ENCODE data around the gene ST3GAL2. TPM values are rescaled to one million over a fixed set of nuclear protein-coding genes. Genes with fewer than 3 reads are reported as not detected.

The ST3GAL2 gene
- total RNA-seq, 1 donor from 2014 or later: 3.2 TPM

GRCh38 chr16:70395345-70395901 is 43.5 kb downstream of the ST3GAL2 start:
- H3K4me3 ChIP-seq (ENCODE audit: low read depth, low read length): no peak overlapping the region
- no peaks in the 10 kb centered on the region for H3K36me3 ChIP-seq (ENCODE audit: control insufficient read depth, insufficient read depth, low read length)
- no peaks in the 10 kb centered on the region for H3K27me3 ChIP-seq (ENCODE audit: control insufficient read depth, insufficient read depth, low read length)
- DNase-seq (ENCODE audit: low read depth) (no peak), FAIRE-seq (no peak)
- TF ChIP-seq CTCF (IDR thresholded peaks at IDR 0.05; ENCODE audit: insufficient read depth, low read length, severe bottlenecking): peak; percentile 72

DNA sequence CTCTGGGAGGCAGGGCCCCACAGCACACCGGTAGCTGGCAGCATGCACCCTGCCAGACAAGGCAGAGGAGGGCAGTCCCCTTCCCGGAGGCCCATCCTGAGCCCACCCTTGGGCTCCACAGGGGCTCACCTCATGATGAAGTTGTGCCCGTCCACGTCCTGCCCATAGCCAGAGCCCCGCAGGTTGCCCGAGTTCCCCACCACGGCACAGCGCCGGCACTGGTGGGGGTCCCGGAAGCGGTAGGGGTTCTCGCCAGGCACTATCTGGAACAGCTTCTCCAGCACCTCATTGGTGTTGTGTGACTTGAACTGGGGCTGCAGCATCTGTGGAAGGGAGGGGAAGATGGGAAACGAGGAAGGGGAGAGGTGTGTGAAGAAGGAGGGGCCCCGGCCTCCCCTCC is 44.0 kb downstream of the ST3GAL2 start:
- DNase-seq (ENCODE audit: low read depth) (no peak), FAIRE-seq (no peak)
- H3K4me3 ChIP-seq (ENCODE audit: low read depth, low read length): no peak overlapping the region
- H3K36me3 ChIP-seq (ENCODE audit: control insufficient read depth, insufficient read depth, low read length): no peaks in the 10 kb centered on the region
- no peak for TF ChIP-seq CTCF (IDR thresholded peaks at IDR 0.05; ENCODE audit: insufficient read depth, low read length, severe bottlenecking)
- no peaks in the 10 kb centered on the region for H3K27me3 ChIP-seq (ENCODE audit: control insufficient read depth, insufficient read depth, low read length)

DNA sequence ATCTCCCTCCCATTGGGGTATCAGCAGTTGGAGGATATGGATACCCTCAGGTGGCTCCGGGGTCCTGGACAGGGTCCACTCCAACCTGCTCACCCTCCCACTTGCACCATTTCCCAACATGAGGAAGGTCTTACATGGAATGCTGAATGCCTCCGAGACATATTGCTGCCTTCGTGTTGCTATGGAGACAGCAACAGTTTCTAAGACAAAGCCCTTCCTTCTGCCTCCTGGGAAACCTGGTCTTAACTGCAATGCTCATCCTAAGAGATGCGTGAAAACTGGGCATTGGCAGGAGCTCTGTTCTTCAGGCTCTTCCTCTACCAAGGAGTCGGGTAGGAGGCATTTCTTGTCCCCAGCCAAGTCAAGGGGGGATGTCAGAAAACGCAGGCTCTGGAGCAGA is 45.2 kb downstream of the ST3GAL2 start:
- no peak for DNase-seq (ENCODE audit: low read depth)
- no peak for TF ChIP-seq CTCF (IDR thresholded peaks at IDR 0.05; ENCODE audit: insufficient read depth, low read length, severe bottlenecking)
- H3K4me3 ChIP-seq (ENCODE audit: low read depth, low read length): no peak overlapping the region
- no peak for FAIRE-seq
- H3K27me3 ChIP-seq (ENCODE audit: control insufficient read depth, insufficient read depth, low read length): no peaks in the 10 kb centered on the region
- H3K36me3 ChIP-seq (ENCODE audit: control insufficient read depth, insufficient read depth, low read length): no peaks in the 10 kb centered on the region

DNA sequence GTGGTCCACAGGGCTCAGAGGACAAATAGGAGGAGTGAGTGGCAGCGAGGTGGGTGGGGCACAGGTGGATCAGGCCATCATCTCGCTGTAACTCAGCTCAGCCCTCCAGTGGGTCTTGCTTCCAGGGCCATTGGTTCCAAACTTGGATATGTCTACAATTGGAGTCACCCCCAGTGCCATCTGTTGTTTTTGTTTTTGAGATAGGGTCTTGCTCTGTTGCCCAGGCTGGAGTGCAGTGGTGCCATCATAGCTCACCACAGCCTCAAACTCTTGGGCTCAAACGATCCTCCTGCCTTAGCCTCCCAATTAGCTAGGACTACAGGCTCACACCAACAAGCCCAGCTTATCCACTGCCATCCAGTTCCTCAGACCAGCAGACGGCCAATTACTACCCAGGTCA is 46.3 kb downstream of the ST3GAL2 start:
- no peak for TF ChIP-seq CTCF (IDR thresholded peaks at IDR 0.05; ENCODE audit: insufficient read depth, low read length, severe bottlenecking)
- no peaks in the 10 kb centered on the region for H3K36me3 ChIP-seq (ENCODE audit: control insufficient read depth, insufficient read depth, low read length)
- no peak overlapping the region for H3K4me3 ChIP-seq (ENCODE audit: low read depth, low read length)
- no peak for FAIRE-seq
- no peaks in the 10 kb centered on the region for H3K27me3 ChIP-seq (ENCODE audit: control insufficient read depth, insufficient read depth, low read length)
- no peak for DNase-seq (ENCODE audit: low read depth)

- H3K4me3 ChIP-seq (ENCODE audit: low read depth, low read length): no peak overlapping the region
- H3K27me3 ChIP-seq (ENCODE audit: control insufficient read depth, insufficient read depth, low read length): no peaks in the 10 kb centered on the region
- DNase-seq (ENCODE audit: low read depth) (peak; percentile 46), FAIRE-seq (no peak)
- H3K36me3 ChIP-seq (ENCODE audit: control insufficient read depth, insufficient read depth, low read length): no peaks in the 10 kb centered on the region
- TF ChIP-seq CTCF (IDR thresholded peaks at IDR 0.05; ENCODE audit: insufficient read depth, low read length, severe bottlenecking): no peak
These were observed 46.9 kb downstream of the ST3GAL2 start for GRCh38 chr16:70391881-70392481.

DNA sequence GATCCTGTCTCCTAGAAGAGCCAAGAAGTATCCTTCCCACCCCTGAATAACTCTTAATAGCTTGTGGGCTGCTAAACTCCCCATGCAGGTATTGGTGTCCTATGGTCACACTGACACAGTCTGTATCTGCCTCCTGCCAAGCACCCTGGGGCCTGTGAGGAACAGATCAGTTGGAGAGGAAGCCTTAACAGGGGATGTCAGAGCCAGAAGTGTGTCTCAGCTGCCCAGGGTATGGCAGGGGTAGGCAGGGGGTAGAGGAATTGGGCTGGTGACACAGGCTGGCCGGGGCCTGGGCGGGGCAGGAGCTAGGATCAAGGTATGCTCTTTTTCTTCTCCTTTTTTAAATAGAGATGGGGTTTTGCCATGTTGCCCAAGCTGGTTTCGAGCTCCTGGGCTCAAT is 47.5 kb downstream of the ST3GAL2 start:
- FAIRE-seq (no peak), DNase-seq (ENCODE audit: low read depth) (no peak)
- no peaks in the 10 kb centered on the region for H3K36me3 ChIP-seq (ENCODE audit: control insufficient read depth, insufficient read depth, low read length)
- TF ChIP-seq CTCF (IDR thresholded peaks at IDR 0.05; ENCODE audit: insufficient read depth, low read length, severe bottlenecking): no peak
- H3K27me3 ChIP-seq (ENCODE audit: control insufficient read depth, insufficient read depth, low read length): no peaks in the 10 kb centered on the region
- H3K4me3 ChIP-seq (ENCODE audit: low read depth, low read length): no peak overlapping the region

Measured in bronchial epithelial cell (primary cell).